ENCODE measurements around the gene FAM171A1.

The FAM171A1 gene

GRCh38 chr10:15374156-15374555 is 3.1 kb upstream of the FAM171A1 start:
- DNase-seq (ENCODE audit: low read depth, low spot score), result no peak

GRCh38 chr10:15373199-15373598 is 2.1 kb upstream of the FAM171A1 start:
- no peak for DNase-seq (ENCODE audit: low read depth, low spot score)

- peak; percentile 62 for DNase-seq (ENCODE audit: low read depth, low spot score)
These were observed 755 bp downstream of the FAM171A1 start for GRCh38 chr10:15370212-15370855.

GRCh38 chr10:15369256-15370211 is 1.6 kb downstream of the FAM171A1 start:
- peak; percentile 43 for DNase-seq (ENCODE audit: low read depth, low spot score)

GRCh38 chr10:15368101-15368855 is 2.8 kb downstream of the FAM171A1 start:
- no peak for DNase-seq (ENCODE audit: low read depth, low spot score)

- DNase-seq (ENCODE audit: low read depth, low spot score), result no peak
These were observed 3.6 kb downstream of the FAM171A1 start for GRCh38 chr10:15367296-15368085.

GRCh38 chr10:15365692-15366091 is 5.4 kb downstream of the FAM171A1 start:
- no peak for DNase-seq (ENCODE audit: low read depth, low spot score)

- no peak for DNase-seq (ENCODE audit: low read depth, low spot score)
These were observed 7.1 kb downstream of the FAM171A1 start for GRCh38 chr10:15364001-15364400.

- DNase-seq (ENCODE audit: low read depth, low spot score), result peak; percentile 27
These were observed 8.1 kb downstream of the FAM171A1 start for GRCh38 chr10:15363031-15363430.

- DNase-seq (ENCODE audit: low read depth, low spot score), result peak; percentile 27
These were observed 10.0 kb downstream of the FAM171A1 start for GRCh38 chr10:15361131-15361530.

- no peak for DNase-seq (ENCODE audit: low read depth, low spot score)
These were observed 10.5 kb downstream of the FAM171A1 start for GRCh38 chr10:15360566-15360965.

- no peak for DNase-seq (ENCODE audit: low read depth, low spot score)
These were observed 17.5 kb downstream of the FAM171A1 start for GRCh38 chr10:15353471-15354017.

- DNase-seq (ENCODE audit: low read depth, low spot score), result no peak
These were observed 18.3 kb downstream of the FAM171A1 start for GRCh38 chr10:15352836-15353235.

- no peak for DNase-seq (ENCODE audit: low read depth, low spot score)
These were observed 18.9 kb downstream of the FAM171A1 start for GRCh38 chr10:15352201-15352600.

GRCh38 chr10:15351099-15351820 is 19.8 kb downstream of the FAM171A1 start:
- no peak for DNase-seq (ENCODE audit: low read depth, low spot score)

GRCh38 chr10:15349112-15349511 is 22.0 kb downstream of the FAM171A1 start:
- no peak for DNase-seq (ENCODE audit: low read depth, low spot score)

- no peak for DNase-seq (ENCODE audit: low read depth, low spot score)
These were observed 22.5 kb downstream of the FAM171A1 start for GRCh38 chr10:15348579-15348978.

- no peak for DNase-seq (ENCODE audit: low read depth, low spot score)
These were observed 23.9 kb downstream of the FAM171A1 start for GRCh38 chr10:15347150-15347549.

GRCh38 chr10:15346440-15347141 is 24.5 kb downstream of the FAM171A1 start:
- DNase-seq (ENCODE audit: low read depth, low spot score), result no peak

- no peak for DNase-seq (ENCODE audit: low read depth, low spot score)
These were observed 25.6 kb downstream of the FAM171A1 start for GRCh38 chr10:15345450-15345849.
